DOHH2 (cell line): ENCODE results near the gene SYNPO2.

Experiments used
- CTCF ChIP-seq: fragments of 200-600 bp; sonication (generic); IDR thresholded peaks from one replicate; pipeline ENCODE4 v1.5.1; 2014; ENCODE audit warnings: antibody characterized with exemption, mild to moderate bottlenecking, low read depth, low read length; ENCODE audit not compliant: poor library complexity, severe bottlenecking
- EZH2phosphoT487 ChIP-seq: fragments of 200-600 bp; sonication (generic); IDR thresholded peaks from 2 replicates; pipeline ENCODE4 v1.6.1; 2017; ENCODE audit warnings: borderline replicate concordance, mild to moderate bottlenecking, antibody characterized with exemption, low read length, moderate library complexity, mixed read lengths

GRCh38 chr4:118867311-118868067, 21.2 kb upstream of the SYNPO2 start:
- no peak for TF ChIP-seq CTCF
- no peak for TF ChIP-seq EZH2phosphoT487
